Activated CD4-positive, alpha-beta T cell treated with anti-CD3 and anti-CD28 coated beads, Interleukin-2, amount 50 U/mL, for 48 hours (primary cell): Measurements from ENCODE around the gene DAD1.

Experiments
- DNase-seq, 2 experiments: peaks; one replicate each; pipeline ENCODE4 v3.0.0-alpha.2; 2020

DAD1 gene

GRCh38 chr14:22534547-22534946 lies 54.5 kb downstream of the DAD1 start:
- DNase-seq: no peak

GRCh38 chr14:22533739-22534359 lies 55.2 kb downstream of the DAD1 start:
- no peak for DNase-seq

- no peak for DNase-seq
Observed at GRCh38 chr14:22533057-22533704, 55.8 kb downstream of the DAD1 start.

GRCh38 chr14:22532345-22533056 lies 56.5 kb downstream of the DAD1 start:
- no peak for DNase-seq

GRCh38 chr14:22531451-22532344 lies 57.3 kb downstream of the DAD1 start:
- no peak for DNase-seq

GRCh38 chr14:22530127-22530526 lies 58.9 kb downstream of the DAD1 start:
- peak in 1 of 2 experiments; percentile 6 for DNase-seq

- DNase-seq: no peak
Observed at GRCh38 chr14:22526744-22527143, 62.3 kb downstream of the DAD1 start.

GRCh38 chr14:22526218-22526617 lies 62.8 kb downstream of the DAD1 start:
- no peak for DNase-seq

- no peak for DNase-seq
Observed at GRCh38 chr14:22524784-22525161, 64.3 kb downstream of the DAD1 start.

- DNase-seq: no peak
Observed at GRCh38 chr14:22524115-22524783, 64.8 kb downstream of the DAD1 start.

- no peak for DNase-seq
Observed at GRCh38 chr14:22523283-22523682, 65.7 kb downstream of the DAD1 start.

GRCh38 chr14:22522466-22522957 lies 66.5 kb downstream of the DAD1 start:
- no peak for DNase-seq

GRCh38 chr14:22521449-22522239 lies 67.4 kb downstream of the DAD1 start:
- no peak for DNase-seq

GRCh38 chr14:22520796-22521195 lies 68.2 kb downstream of the DAD1 start:
- DNase-seq: no peak

- no peak for DNase-seq
Observed at GRCh38 chr14:22519877-22520685, 68.9 kb downstream of the DAD1 start.

- DNase-seq: no peak
Observed at GRCh38 chr14:22518073-22518472, 71.0 kb downstream of the DAD1 start.

GRCh38 chr14:22517117-22517720 lies 71.8 kb downstream of the DAD1 start:
- no peak for DNase-seq

GRCh38 chr14:22515929-22516328 lies 73.1 kb downstream of the DAD1 start:
- DNase-seq: no peak
